ENCODE results near the gene BTN2A1. TPM values are rescaled to one million over a fixed set of nuclear protein-coding genes. Genes with fewer than 3 reads are reported as not detected.
A peak's percentile ranks its signal among the peaks of the same experiment; 100 is the strongest.

BTN2A1 gene
- total and polyA plus RNA-seq, 2 of the 13 experiments (the other 11 are each of a cell fraction or from before 2014, with no cell fraction given), result 16.4 to 30.4 TPM

GRCh38 chr6:26421259-26422144 lies 36.3 kb upstream of the BTN2A1 start (continued):
- TF ChIP-seq E2F2 (CRISPR knock-in tag; IDR thresholded peaks at IDR 0.05; ENCODE audit: borderline replicate concordance), result 0 out of 2 replicates have a peak, but pooled peaks have one; percentile 33
- TF ChIP-seq ZFP91 (CRISPR knock-in tag; IDR thresholded peaks at IDR 0.05; ENCODE audit: borderline replicate concordance), result peak; percentile 65; the same call in 1 of the 2 replicates
- TF ChIP-seq GABPB1 (CRISPR knock-in tag; IDR thresholded peaks at IDR 0.05), result peak; percentile 51; the same call in 1 of the 2 replicates
- TF ChIP-seq POLR2G (IDR thresholded peaks at IDR 0.05; ENCODE audit: low read depth, low read length), result peak; percentile 71; the same call in 1 of the 2 replicates
- TF ChIP-seq HNF1B (CRISPR knock-in tag; IDR thresholded peaks at IDR 0.05), result peak; percentile 21; the same call in 1 of the 2 replicates
- TF ChIP-seq KAT7 (CRISPR knock-in tag; IDR thresholded peaks at IDR 0.05; ENCODE audit: borderline replicate concordance), result peak; percentile 77; the same call in 1 of the 2 replicates
- TF ChIP-seq ONECUT2 (CRISPR knock-in tag; IDR thresholded peaks at IDR 0.05), result peak; percentile 58; the same call in 1 of the 2 replicates
- TF ChIP-seq HDAC1 (CRISPR knock-in tag; IDR thresholded peaks at IDR 0.05), result peak; percentile 52
- peak; percentile 27 for TF ChIP-seq ZNF547 (CRISPR knock-in tag; IDR thresholded peaks at IDR 0.05)
- 0 out of 2 replicates have a peak, but pooled peaks have one; percentile 25 for TF ChIP-seq ZNF431 (CRISPR knock-in tag; IDR thresholded peaks at IDR 0.05; ENCODE audit: borderline replicate concordance, low read depth)
- TF ChIP-seq MXD3 (CRISPR knock-in tag; IDR thresholded peaks at IDR 0.05), result 0 out of 2 replicates have a peak, but pooled peaks have one; percentile 32
- TF ChIP-seq NONO (IDR thresholded peaks at IDR 0.05), result no peak
- TF ChIP-seq NONO (CRISPR knock-in tag; conservative IDR thresholded peaks at IDR 0.05), result peak; percentile 9; the same call in 1 of the 2 replicates
- TF ChIP-seq BCL3 (CRISPR knock-in tag; IDR thresholded peaks at IDR 0.05), result no peak
